Neural cell (in vitro differentiated cells): ENCODE data around the gene OGFOD1. TPM values are rescaled to one million over a fixed set of nuclear protein-coding genes. Genes with fewer than 3 reads are reported as not detected.

ENCODE experiments used
- H2AFZ ChIP-seq: fragments of 200-600, 300-800 bp; sonication (generic), shearing (Covaris generic); 2 replicates; pipeline ENCODE4 v1.6.0; 2014; ENCODE audit warnings: low read depth, mild to moderate bottlenecking, antibody characterized with exemption, low read length, moderate library complexity
- H3F3A ChIP-seq: fragments of 200-600 bp; shearing (Covaris generic); 2 replicates; pipeline ENCODE4 v1.6.1; 2016; ENCODE audit warnings: mild to moderate bottlenecking, moderate library complexity, mixed read lengths, antibody characterized with exemption, low read length; ENCODE audit not compliant: insufficient read depth, poor library complexity, severe bottlenecking
- H3K27ac ChIP-seq: fragments of 200-600, 300-800 bp; sonication (generic), shearing (Covaris generic); 2 replicates; pipeline ENCODE4 v1.5.1; 2014; ENCODE audit warnings: mild to moderate bottlenecking, low read length, moderate library complexity
- H3K27me3 ChIP-seq: fragments of 300-800, 200-600 bp; sonication (generic), shearing (Covaris generic); 2 replicates; pipeline ENCODE4 v1.6.0; 2014; ENCODE audit warnings: mild to moderate bottlenecking, low read depth, low read length, moderate library complexity; ENCODE audit not compliant: insufficient read depth
- H3K36me3 ChIP-seq: fragments of 300-800, 200-600 bp; sonication (generic), shearing (Covaris generic); 2 replicates; pipeline ENCODE4 v1.5.1; 2014; ENCODE audit warnings: mild to moderate bottlenecking, antibody characterized with exemption, low read length, moderate library complexity; ENCODE audit not compliant: insufficient read depth
- H3K4me2 ChIP-seq: fragments of 300-800, 200-600 bp; sonication (generic), shearing (Covaris generic); 2 replicates; pipeline ENCODE4 v1.6.0; 2014; ENCODE audit warnings: mild to moderate bottlenecking, low read length
- H3K4me3 ChIP-seq: fragments of 300-800, 200-600 bp; sonication (generic), shearing (Covaris generic); 2 replicates; pipeline ENCODE4 v1.5.1; 2014; ENCODE audit warnings: mild to moderate bottlenecking, low read length, moderate library complexity
- H3K79me2 ChIP-seq: fragments of 200-600 bp; shearing (Covaris generic); replicated peaks from 2 replicates; pipeline ENCODE4 v1.6.0; 2014; ENCODE audit warnings: mild to moderate bottlenecking, low read length, moderate library complexity; ENCODE audit not compliant: insufficient read depth
- H3K9ac ChIP-seq: fragments of 300-800, 200-600 bp; sonication (generic), shearing (Covaris generic); 2 replicates; pipeline ENCODE4 v1.6.1; 2016; ENCODE audit warnings: mild to moderate bottlenecking, low read length, mixed read lengths
- H3K9me2 ChIP-seq: fragments of 200-600 bp; shearing (Covaris generic); 2 replicates; pipeline ENCODE4 v1.6.1; 2016; ENCODE audit warnings: mild to moderate bottlenecking, low read length, mixed read lengths; ENCODE audit not compliant: insufficient read depth
- H3K9me3 ChIP-seq: fragments of 200-600, 300-800 bp; sonication (generic), shearing (Covaris generic); 2 replicates; pipeline ENCODE4 v1.6.1; 2016; ENCODE audit warnings: mild to moderate bottlenecking, mixed run types, low read length, moderate library complexity, mixed read lengths
- H4K20me1 ChIP-seq: fragments of 200-600 bp; shearing (Covaris generic); 2 replicates; pipeline ENCODE4 v1.6.1; 2016; ENCODE audit warnings: mild to moderate bottlenecking, mixed run types; ENCODE audit not compliant: insufficient read depth
- CTCF ChIP-seq: fragments of 450-650 bp; IDR thresholded peaks from 2 replicates; pipeline ENCODE4 v1.5.1; 2014; ENCODE audit warnings: antibody characterized with exemption, mild to moderate bottlenecking, moderate library complexity; ENCODE audit not compliant: poor library complexity, severe bottlenecking
- EP300 ChIP-seq: fragments of 450-650 bp; conservative IDR thresholded peaks from 2 replicates; pipeline ENCODE4 v1.6.1; 2014; ENCODE audit warnings: antibody characterized with exemption, mild to moderate bottlenecking, moderate library complexity; ENCODE audit not compliant: poor library complexity, severe bottlenecking
- EZH2 ChIP-seq: fragments of 200-600, 300-800 bp; shearing (Covaris generic), sonication (generic); IDR thresholded peaks from 2 replicates; pipeline ENCODE4 v1.6.1; 2014; ENCODE audit warnings: antibody characterized with exemption, low read length, borderline replicate concordance, mild to moderate bottlenecking; ENCODE audit not compliant: insufficient read depth, poor library complexity, severe bottlenecking
- MXI1 ChIP-seq: fragments of 450-650 bp; conservative IDR thresholded peaks from 2 replicates; pipeline ENCODE4 v1.6.1; 2014; ENCODE audit warnings: antibody characterized with exemption, mild to moderate bottlenecking; ENCODE audit not compliant: poor library complexity, severe bottlenecking
- POLR2AphosphoS5 ChIP-seq: IDR thresholded peaks from 2 replicates; pipeline ENCODE4 v1.6.1; 2012
- RAD21 ChIP-seq: fragments of 450-650 bp; conservative IDR thresholded peaks from 2 replicates; pipeline ENCODE4 v1.6.1; 2014; ENCODE audit warnings: antibody characterized with exemption, mild to moderate bottlenecking, moderate library complexity
- SMC3 ChIP-seq: fragments of 450-650 bp; conservative IDR thresholded peaks from 2 replicates; pipeline ENCODE4 v1.6.1; 2014; ENCODE audit warnings: antibody characterized with exemption, mild to moderate bottlenecking, moderate library complexity; ENCODE audit not compliant: poor library complexity
- polyA plus RNA-seq: library from polyadenylated mRNA; depleted of rRNA; stranded (reverse); fragments of >200 nt; gene quantifications from 2 replicates; pipeline ENCODE4 v1.2.3, GENCODE V29; 2014
- TF ChIP-seq, protein P1 (sequence below): IDR thresholded peaks from 2 replicates; pipeline ENCODE4 v1.6.1; 2012; ENCODE audit warnings: borderline replicate concordance

Gene OGFOD1
- polyA plus RNA-seq, 1 donor from 2014 or later, result 35.6 TPM

DNA sequence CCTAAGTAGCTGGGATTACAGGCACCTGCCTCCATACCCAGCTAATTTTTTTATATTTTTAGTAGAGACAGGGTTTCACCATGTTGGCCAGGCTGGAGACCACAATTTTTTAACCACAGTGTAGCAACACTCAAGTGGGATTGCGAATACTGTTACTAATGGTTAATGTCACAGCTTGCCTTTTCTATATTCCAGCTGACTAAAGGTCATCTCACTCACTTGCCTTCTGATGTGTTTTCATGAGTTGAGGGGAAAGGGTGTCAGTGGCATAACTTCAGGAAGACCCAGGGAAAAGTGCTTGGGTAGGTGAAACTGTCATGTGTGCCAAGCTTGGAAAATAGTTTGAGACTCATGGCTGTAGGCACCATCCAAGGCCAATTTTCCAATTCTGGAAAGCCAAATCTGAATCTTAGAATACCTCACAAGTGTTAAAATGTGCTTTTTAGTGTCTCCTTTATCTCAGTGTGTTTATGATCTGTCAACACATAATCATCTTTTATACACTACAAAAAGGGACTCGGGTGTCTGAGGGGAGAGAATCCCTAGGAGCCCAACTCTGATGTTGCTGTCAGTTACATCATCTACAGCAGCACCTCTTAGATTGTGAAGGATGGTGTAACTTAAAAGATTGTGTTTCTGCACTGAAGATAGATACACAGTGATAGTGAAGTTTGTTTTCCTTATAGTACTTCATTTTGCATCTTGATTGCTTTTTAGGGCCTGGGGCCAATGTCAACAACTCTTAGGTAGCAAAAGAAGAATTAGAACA is 27.1 kb downstream of the OGFOD1 start:
- Histone ChIP-seq H3K4me2 (no peak overlapping the region), H3K79me2 (no peaks in the 10 kb centered on the region), H3K27ac (no peak overlapping the region), H3K9ac (no peak overlapping the region), H3K36me3 (peaks cover 6% of the 10 kb centered on the region), H3K9me3 (no peaks in the 10 kb centered on the region), H3F3A (no peaks in the 10 kb centered on the region), H3K4me3 (no peak overlapping the region), H3K9me2 (no peaks in the 10 kb centered on the region), H4K20me1 (no peaks in the 10 kb centered on the region), H3K27me3 (no peaks in the 10 kb centered on the region), H2AFZ (no peak overlapping the region)
- no peak for TF ChIP-seq EZH2
- TF ChIP-seq, protein P1, sequence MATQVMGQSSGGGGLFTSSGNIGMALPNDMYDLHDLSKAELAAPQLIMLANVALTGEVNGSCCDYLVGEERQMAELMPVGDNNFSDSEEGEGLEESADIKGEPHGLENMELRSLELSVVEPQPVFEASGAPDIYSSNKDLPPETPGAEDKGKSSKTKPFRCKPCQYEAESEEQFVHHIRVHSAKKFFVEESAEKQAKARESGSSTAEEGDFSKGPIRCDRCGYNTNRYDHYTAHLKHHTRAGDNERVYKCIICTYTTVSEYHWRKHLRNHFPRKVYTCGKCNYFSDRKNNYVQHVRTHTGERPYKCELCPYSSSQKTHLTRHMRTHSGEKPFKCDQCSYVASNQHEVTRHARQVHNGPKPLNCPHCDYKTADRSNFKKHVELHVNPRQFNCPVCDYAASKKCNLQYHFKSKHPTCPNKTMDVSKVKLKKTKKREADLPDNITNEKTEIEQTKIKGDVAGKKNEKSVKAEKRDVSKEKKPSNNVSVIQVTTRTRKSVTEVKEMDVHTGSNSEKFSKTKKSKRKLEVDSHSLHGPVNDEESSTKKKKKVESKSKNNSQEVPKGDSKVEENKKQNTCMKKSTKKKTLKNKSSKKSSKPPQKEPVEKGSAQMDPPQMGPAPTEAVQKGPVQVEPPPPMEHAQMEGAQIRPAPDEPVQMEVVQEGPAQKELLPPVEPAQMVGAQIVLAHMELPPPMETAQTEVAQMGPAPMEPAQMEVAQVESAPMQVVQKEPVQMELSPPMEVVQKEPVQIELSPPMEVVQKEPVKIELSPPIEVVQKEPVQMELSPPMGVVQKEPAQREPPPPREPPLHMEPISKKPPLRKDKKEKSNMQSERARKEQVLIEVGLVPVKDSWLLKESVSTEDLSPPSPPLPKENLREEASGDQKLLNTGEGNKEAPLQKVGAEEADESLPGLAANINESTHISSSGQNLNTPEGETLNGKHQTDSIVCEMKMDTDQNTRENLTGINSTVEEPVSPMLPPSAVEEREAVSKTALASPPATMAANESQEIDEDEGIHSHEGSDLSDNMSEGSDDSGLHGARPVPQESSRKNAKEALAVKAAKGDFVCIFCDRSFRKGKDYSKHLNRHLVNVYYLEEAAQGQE, result no peak
- TF ChIP-seq SMC3, result no peak
- no peak for TF ChIP-seq POLR2AphosphoS5
- TF ChIP-seq EP300, result no peak
- no peak for TF ChIP-seq RAD21

- H3K4me3 ChIP-seq, result no peak overlapping the region
- H3F3A ChIP-seq, result no peaks in the 10 kb centered on the region
- no peaks in the 10 kb centered on the region for H3K9me2 ChIP-seq
- no peak overlapping the region for H2AFZ ChIP-seq
- H3K79me2 ChIP-seq, result no peaks in the 10 kb centered on the region
- no peak overlapping the region for H3K9ac ChIP-seq
- no peak overlapping the region for H3K27ac ChIP-seq
- TF ChIP-seq POLR2AphosphoS5, result no peak
- TF ChIP-seq SMC3, result no peak
- TF ChIP-seq EP300, result no peak
- no peak for TF ChIP-seq CTCF
- no peak for TF ChIP-seq EZH2
- TF ChIP-seq, protein P1, result no peak
- no peak for TF ChIP-seq MXI1
- H3K9me3 ChIP-seq, result no peaks in the 10 kb centered on the region
- no peaks in the 10 kb centered on the region for H4K20me1 ChIP-seq
- H3K36me3 ChIP-seq, result peaks cover 6% of the 10 kb centered on the region
- H3K27me3 ChIP-seq, result no peaks in the 10 kb centered on the region
- H3K4me2 ChIP-seq, result no peak overlapping the region
Measured at GRCh38 chr16:56479469-56479868, 28.1 kb downstream of the OGFOD1 start.
